GM10266 (cell line): ENCODE results near the gene RGR.

Experiments
- DNase-seq: peaks from one replicate; pipeline ENCODE4 v3.0.0; 2012; ENCODE audit errors: extremely low spot score
- CTCF ChIP-seq: IDR thresholded peaks from 2 replicates; pipeline ENCODE4 v1.5.1; 2012; ENCODE audit warnings: mild to moderate bottlenecking, low read depth; ENCODE audit not compliant: control insufficient read depth, insufficient read depth; ENCODE audit errors: missing control alignments

Gene RGR

GRCh38 chr10:84233940-84234339, 10.9 kb upstream of the RGR start:
- no peak for DNase-seq
- TF ChIP-seq CTCF: no peak

- DNase-seq: no peak
- TF ChIP-seq CTCF: no peak
Observed at GRCh38 chr10:84234479-84234878, 10.4 kb upstream of the RGR start.

- no peak for TF ChIP-seq CTCF
- DNase-seq: no peak
Observed at GRCh38 chr10:84235096-84235495, 9.8 kb upstream of the RGR start.

DNA sequence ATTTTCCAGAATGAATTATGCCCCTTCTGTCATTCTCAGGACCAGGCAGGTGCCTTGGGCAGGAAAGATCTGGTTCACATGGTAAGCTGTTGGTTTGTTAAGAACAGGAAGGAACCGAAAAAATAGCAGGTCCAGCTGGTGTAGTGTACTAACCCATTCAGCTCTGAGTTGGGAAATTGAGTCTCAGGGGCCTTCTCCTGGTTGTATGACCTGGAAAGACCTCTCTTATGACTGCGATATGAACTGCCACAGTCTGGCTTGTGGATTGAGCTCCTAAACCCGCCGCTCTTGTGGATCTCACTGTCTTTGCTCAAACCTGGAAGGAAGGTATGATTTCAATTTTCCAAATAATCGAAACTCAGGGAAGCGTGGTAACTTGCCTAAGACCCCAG, 8.1 kb upstream of the RGR start:
- TF ChIP-seq CTCF: no peak
- no peak for DNase-seq

DNA sequence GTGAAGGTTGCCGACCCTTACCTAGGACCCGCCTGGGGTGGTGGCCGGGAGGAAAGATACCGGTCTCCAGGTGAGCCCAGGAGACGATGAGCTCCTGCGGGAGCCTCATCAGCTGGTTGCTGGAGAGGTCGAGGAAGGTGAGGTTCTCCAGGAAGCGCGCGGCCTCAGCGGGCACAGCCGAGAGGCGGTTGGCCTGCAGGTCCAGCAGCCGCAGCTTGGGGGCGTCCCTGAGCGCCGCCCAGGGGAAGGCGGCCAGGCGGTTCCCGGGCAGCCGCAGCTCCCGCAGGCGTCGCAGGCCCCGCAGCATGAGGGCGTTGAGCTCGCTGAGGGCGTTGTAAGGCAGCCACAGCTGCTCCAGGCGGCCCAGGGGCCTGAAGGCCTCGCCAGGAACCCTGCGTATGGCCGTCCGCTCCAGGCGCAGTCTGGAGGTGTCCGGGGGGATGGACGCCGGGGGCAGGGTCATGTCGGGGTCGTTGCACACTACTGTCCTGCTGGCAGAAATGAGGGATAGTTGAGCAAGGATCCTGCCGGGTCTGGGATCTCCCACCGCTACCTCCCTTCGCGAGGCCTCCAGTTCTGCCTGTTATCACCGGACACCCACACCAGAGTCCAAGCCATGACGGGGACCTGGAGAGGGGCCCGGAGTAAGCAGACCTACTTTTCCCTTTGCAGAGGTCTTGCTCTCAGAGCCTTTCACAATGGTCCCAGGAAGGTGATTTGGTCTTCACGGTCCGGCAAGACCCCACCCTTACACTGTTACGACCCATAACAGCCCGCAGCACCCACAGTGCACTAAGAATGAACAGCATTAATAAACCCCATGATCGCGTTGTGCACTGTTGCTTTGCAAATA, 7.4 kb upstream of the RGR start:
- peak; percentile 31 for TF ChIP-seq CTCF
- no peak for DNase-seq

DNA sequence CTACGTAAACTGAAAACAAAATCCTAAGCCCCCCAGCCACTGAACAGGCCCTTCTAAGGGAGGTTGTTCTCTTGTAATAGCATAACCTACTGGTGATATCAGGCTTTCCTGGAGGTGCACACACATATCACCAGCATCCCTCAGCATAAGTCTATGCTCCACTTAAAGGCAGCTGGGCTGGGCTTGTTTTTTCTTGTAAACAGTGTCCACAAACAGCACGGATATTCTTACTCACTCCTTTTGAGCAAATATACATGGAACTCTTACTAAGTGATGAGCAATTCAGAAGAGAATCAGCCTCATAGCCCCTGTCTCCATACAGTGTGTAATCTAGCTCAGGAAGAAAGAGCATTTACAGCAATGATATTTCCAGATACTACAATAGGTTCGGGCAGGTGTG, 5.9 kb upstream of the RGR start:
- TF ChIP-seq CTCF: no peak
- no peak for DNase-seq

DNA sequence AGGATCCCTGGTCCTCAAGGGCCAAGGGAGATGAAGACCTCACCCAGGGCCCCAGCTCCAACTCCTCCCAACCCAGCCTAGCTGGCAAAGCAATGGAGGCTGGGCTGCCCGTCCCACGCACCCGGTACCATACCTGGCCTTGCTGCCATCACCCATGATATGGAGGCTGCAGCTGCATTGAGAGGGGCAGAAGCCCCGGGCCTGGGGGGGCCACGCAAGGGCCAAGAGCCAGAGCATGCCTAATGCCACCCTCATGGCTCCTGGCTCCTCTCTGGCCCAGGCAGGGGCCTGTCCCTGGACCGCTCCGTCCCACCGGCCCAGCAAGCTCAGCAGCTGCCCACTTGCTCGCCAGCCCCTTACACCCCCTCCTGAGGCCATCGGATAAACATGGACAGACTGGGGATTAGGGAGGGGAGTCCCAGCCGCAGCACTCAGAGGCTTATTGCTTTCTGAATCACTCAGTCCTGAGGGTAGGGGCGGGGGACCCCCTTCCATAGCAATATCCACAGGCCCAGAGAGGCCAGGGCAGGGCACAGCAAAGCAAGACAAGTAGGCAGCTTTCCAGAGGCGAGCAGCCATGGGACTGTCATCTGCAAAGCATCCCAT, 3.6 kb upstream of the RGR start, which contains the start of gene LRIT1:
Gene LRIT1 (minus strand): TSS at position 362 of the 606 bp plus-strand sequence. CDS start 107 bp downstream, at position 255.
- no peak for DNase-seq
- TF ChIP-seq CTCF: no peak
